Inflammatory macrophage (primary cell): Measurements from ENCODE around the gene PTGER2.

Source experiments
- DNase-seq, 2 donors: peaks; one replicate each; pipeline ENCODE4 v3.0.0-alpha.2; 2020 to 2022

PTGER2 gene

GRCh38 chr14:52307376-52307775 lies 6.7 kb upstream of the PTGER2 start:
- no peak for DNase-seq

- DNase-seq, result peak in 1 of 2 donors; percentile 24
These were observed 6.2 kb upstream of the PTGER2 start for GRCh38 chr14:52307905-52308304.

GRCh38 chr14:52310541-52310940 lies 3.6 kb upstream of the PTGER2 start:
- DNase-seq, result no peak

GRCh38 chr14:52312931-52313355 lies 1.2 kb upstream of the PTGER2 start:
- peak; percentile 75 to 85 for DNase-seq

GRCh38 chr14:52313462-52313861 lies 650 bp upstream of the PTGER2 start:
- DNase-seq, result peak in 1 of 2 donors; percentile 28

- DNase-seq, result peak; percentile 34 to 47
These were observed 663 bp downstream of the PTGER2 start for GRCh38 chr14:52314595-52315354.

- peak; percentile 74 to 88 for DNase-seq
These were observed 1.2 kb downstream of the PTGER2 start for GRCh38 chr14:52315355-52315718.

GRCh38 chr14:52318062-52318461 lies 4.0 kb downstream of the PTGER2 start:
- no peak for DNase-seq

GRCh38 chr14:52318826-52319645 lies 4.9 kb downstream of the PTGER2 start:
- DNase-seq, result no peak

- no peak for DNase-seq
These were observed 5.8 kb downstream of the PTGER2 start for GRCh38 chr14:52319919-52320318.

- DNase-seq, result peak; percentile 85 to 91
These were observed 11.0 kb downstream of the PTGER2 start for GRCh38 chr14:52325126-52325525.

GRCh38 chr14:52325630-52326029 lies 11.5 kb downstream of the PTGER2 start:
- no peak for DNase-seq

- peak; percentile 73 to 77 for DNase-seq
These were observed 13.5 kb downstream of the PTGER2 start for GRCh38 chr14:52327374-52328226.

GRCh38 chr14:52328276-52328675 lies 14.2 kb downstream of the PTGER2 start:
- DNase-seq, result peak in 1 of 2 donors; percentile 50

- no peak for DNase-seq
These were observed 15.7 kb downstream of the PTGER2 start for GRCh38 chr14:52329678-52330369.

GRCh38 chr14:52332269-52332668 lies 18.2 kb downstream of the PTGER2 start:
- DNase-seq, result no peak

- DNase-seq, result no peak
These were observed 19.0 kb downstream of the PTGER2 start for GRCh38 chr14:52333108-52333507.

GRCh38 chr14:52333823-52334657 lies 19.9 kb downstream of the PTGER2 start:
- DNase-seq, result peak in 1 of 2 donors; percentile 25

- no peak for DNase-seq
These were observed 22.1 kb downstream of the PTGER2 start for GRCh38 chr14:52336241-52336640.

- DNase-seq, result no peak
These were observed 24.1 kb downstream of the PTGER2 start for GRCh38 chr14:52338051-52338681.

GRCh38 chr14:52339262-52339661 lies 25.1 kb downstream of the PTGER2 start:
- no peak for DNase-seq
